Chondrocyte (in vitro differentiated cells): ENCODE results near the gene GPD2. TPM values are rescaled to one million over a fixed set of nuclear protein-coding genes. Genes with fewer than 3 reads are reported as not detected.
A peak's percentile ranks its signal among the peaks of the same experiment; 100 is the strongest.

Experiments
- DNase-seq: peaks from one replicate; pipeline ENCODE4 v3.0.0; 2021; ENCODE audit warnings: mixed read lengths, low spot score
- H3K27ac Mint-ChIP-seq: one replicate; pipeline ENCODE4 v1.8.0; 2021; ENCODE audit warnings: mild to moderate bottlenecking, moderate library complexity, mixed read lengths; ENCODE audit not compliant: unreplicated experiment
- H3K27me3 Mint-ChIP-seq: 2 replicates; pipeline ENCODE4 v1.8.0; 2021; ENCODE audit warnings: low read depth, mixed read lengths
- H3K36me3 Mint-ChIP-seq: 2 replicates; pipeline ENCODE4 v1.8.0; 2021; ENCODE audit warnings: low read depth, mixed read lengths
- H3K4me1 Mint-ChIP-seq: 2 replicates; pipeline ENCODE4 v1.8.0; 2021; ENCODE audit warnings: low read depth, mild to moderate bottlenecking, mixed read lengths
- H3K4me3 Mint-ChIP-seq: one replicate; pipeline ENCODE4 v1.8.0; 2021; ENCODE audit warnings: mild to moderate bottlenecking, moderate library complexity, mixed read lengths; ENCODE audit not compliant: unreplicated experiment
- H3K9me3 Mint-ChIP-seq: 2 replicates; pipeline ENCODE4 v1.8.0; 2021; ENCODE audit warnings: low read depth, mixed read lengths
- total RNA-seq: library from RNA; stranded (reverse); gene quantifications from 3 replicates; pipeline ENCODE4 v1.2.1, GENCODE V29; 2021
- TF ChIP-seq, protein P1 (sequence below): fragments of 200-600 bp; sonication (generic); IDR thresholded peaks from 2 replicates; pipeline ENCODE4 v1.5.0; 2021; ENCODE audit warnings: antibody characterized with exemption, mild to moderate bottlenecking, moderate library complexity

GPD2 gene
- total RNA-seq, 1 donor from 2014 or later, result 29.1 TPM

DNA sequence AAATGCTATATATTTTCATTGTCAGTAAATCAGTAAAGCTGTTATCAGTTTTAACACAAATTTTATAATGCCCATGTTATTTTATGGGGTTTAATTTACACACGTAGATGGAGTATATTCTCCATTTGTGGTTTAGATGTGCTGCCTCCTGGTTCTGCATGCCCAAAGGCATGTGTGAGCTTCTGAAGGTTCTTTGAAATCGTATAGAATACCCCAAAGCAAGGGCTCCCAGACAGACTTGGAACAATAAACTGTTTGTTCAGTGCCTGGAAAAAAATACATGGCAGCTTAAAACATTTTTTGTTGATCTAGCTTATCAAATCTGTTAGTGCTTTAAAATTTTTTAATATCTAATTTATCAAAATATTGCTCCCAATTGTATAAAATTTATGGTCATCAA, 150.4 kb downstream of the GPD2 start:
- H3K27me3 Mint-ChIP-seq, result no peaks in the 10 kb centered on the region
- peaks cover 3% of the 10 kb centered on the region for H3K4me1 Mint-ChIP-seq
- TF ChIP-seq, protein P1, sequence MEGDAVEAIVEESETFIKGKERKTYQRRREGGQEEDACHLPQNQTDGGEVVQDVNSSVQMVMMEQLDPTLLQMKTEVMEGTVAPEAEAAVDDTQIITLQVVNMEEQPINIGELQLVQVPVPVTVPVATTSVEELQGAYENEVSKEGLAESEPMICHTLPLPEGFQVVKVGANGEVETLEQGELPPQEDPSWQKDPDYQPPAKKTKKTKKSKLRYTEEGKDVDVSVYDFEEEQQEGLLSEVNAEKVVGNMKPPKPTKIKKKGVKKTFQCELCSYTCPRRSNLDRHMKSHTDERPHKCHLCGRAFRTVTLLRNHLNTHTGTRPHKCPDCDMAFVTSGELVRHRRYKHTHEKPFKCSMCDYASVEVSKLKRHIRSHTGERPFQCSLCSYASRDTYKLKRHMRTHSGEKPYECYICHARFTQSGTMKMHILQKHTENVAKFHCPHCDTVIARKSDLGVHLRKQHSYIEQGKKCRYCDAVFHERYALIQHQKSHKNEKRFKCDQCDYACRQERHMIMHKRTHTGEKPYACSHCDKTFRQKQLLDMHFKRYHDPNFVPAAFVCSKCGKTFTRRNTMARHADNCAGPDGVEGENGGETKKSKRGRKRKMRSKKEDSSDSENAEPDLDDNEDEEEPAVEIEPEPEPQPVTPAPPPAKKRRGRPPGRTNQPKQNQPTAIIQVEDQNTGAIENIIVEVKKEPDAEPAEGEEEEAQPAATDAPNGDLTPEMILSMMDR, result no peak
- peaks cover 3% of the 10 kb centered on the region for H3K36me3 Mint-ChIP-seq
- no peak overlapping the region for H3K4me3 Mint-ChIP-seq
- no peak for DNase-seq
- no peak overlapping the region for H3K27ac Mint-ChIP-seq
- H3K9me3 Mint-ChIP-seq, result no peaks in the 10 kb centered on the region

DNA sequence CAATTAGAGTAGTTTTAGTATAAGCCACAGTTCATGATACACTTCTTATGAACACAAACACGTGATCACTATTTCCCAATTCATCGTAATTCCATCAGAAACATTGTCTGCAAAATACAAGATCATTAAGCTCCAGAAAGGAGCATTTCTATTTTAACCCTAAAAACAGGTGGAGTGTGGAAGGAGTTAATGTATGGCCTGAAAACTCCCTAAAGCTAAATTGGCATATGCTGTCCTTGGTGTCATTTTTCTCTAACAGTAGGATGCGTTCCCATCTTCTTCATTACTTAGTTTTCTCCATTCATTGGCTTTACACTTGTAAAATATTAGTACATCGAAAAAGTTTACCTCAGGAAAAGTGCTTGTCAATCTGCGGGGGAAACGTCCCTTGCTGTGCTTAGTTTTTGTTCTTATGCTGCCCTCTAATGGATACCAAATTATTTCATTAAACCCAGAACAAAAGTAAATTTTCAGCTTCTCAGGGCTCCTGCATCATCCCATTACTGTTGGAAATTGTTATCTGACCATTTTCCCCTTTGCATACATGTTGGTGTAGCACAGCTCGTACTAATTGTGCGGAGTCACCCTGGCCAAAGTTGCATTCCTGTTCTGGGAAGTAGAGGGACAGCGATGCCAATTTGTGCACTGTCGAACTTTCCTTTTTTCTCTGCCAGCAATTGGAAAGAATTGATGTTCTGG, 153.4 kb downstream of the GPD2 start:
- TF ChIP-seq, protein P1, result peak; percentile 90
- Mint-ChIP-seq H3K36me3 (no peaks in the 10 kb centered on the region), H3K4me1 (peaks cover 3% of the 10 kb centered on the region), H3K27me3 (no peaks in the 10 kb centered on the region), H3K9me3 (no peaks in the 10 kb centered on the region), H3K27ac (no peak overlapping the region), H3K4me3 (no peak overlapping the region)
- DNase-seq, result no peak

DNA sequence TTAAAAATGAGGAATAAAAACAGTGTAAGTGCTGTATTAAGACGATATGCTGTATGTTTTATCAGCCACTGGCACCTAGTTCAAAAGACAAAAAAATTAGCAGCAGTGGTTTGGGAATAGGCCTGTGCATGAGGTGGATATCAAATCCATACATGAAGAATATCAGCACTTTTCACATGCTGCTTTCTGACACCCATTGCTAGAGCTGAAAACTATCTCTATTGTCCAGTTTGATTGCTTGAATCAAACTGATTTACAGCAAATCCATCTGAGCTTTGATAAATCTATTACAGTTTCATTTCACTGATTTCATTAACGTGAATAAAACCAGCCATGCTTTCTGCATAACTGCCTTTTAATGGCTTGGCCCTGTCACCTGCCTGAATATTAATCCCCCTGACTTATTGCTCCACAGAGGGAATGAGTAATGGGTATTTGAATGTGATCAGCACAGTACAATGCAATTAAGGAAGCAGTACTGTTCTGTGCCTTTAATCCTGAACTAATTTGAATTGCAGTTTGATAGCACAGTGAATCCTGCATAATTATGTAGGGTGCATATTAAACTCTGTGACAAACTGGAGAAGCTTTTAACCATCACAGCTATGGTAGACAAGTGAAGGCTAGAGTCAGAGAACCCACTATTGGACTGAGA, 154.0 kb downstream of the GPD2 start:
- no peak overlapping the region for H3K27ac Mint-ChIP-seq
- no peak overlapping the region for H3K4me3 Mint-ChIP-seq
- no peaks in the 10 kb centered on the region for H3K36me3 Mint-ChIP-seq
- H3K4me1 Mint-ChIP-seq, result peaks cover 3% of the 10 kb centered on the region
- no peaks in the 10 kb centered on the region for H3K9me3 Mint-ChIP-seq
- DNase-seq, result no peak
- no peaks in the 10 kb centered on the region for H3K27me3 Mint-ChIP-seq
- TF ChIP-seq, protein P1, result no peak

DNA sequence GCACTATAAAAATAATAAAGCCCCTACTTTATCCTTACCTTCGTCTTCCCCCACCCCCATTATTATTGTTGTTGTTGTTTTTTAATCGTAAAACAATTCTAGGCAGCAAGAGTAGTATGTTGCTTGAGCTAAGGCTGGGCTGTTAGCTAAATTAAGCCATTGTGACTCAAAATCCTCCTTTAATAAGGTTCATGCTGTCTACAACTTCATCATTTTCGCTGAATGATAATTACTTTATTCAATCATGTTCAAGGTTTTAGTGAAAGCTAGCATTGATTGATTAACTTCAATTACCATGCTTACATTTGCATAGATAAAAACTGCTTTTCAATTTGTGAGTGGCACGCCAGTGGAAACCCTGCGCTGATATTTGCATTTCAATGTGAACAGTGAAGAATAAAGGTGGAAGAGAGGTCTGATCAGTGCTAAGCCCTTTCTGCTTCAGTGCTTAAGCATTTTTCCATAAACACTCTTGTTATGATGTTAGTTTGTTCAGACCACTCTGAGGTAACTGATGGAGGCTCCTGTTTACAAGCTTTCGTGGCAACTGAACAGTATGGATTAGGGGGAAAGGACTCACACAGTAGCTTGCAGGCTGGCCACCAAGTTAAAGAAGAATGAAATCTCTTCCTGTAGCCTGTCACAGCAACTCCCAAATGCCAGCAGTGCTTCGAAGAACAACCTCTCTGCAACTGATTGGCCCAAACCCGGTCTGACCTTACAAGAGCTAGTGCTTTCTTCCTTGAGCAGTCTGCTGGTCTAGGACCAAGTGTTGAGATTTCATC, 156.8 kb downstream of the GPD2 start:
- H3K4me1 Mint-ChIP-seq, result peaks cover 3% of the 10 kb centered on the region
- H3K4me3 Mint-ChIP-seq, result no peak overlapping the region
- no peaks in the 10 kb centered on the region for H3K9me3 Mint-ChIP-seq
- H3K27me3 Mint-ChIP-seq, result no peaks in the 10 kb centered on the region
- no peak for DNase-seq
- H3K27ac Mint-ChIP-seq, result no peak overlapping the region
- no peaks in the 10 kb centered on the region for H3K36me3 Mint-ChIP-seq
- TF ChIP-seq, protein P1, result no peak

DNA sequence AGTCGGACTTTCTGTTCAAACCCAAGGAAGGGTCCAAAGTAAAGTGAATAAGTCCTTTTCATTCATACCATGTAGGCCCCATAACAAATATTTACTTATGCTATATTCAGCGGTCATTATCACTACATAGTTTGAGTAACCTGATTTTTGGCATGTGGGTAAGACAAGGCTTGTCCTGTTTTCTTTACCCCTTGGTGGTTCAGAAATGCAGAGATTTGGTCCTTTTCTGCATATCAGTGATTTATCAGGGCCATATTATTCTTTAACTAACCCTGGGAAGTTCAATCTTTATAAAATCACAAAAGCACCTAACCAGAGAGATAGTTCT, 157.4 kb downstream of the GPD2 start:
- no peaks in the 10 kb centered on the region for H3K36me3 Mint-ChIP-seq
- peaks cover 3% of the 10 kb centered on the region for H3K4me1 Mint-ChIP-seq
- no peaks in the 10 kb centered on the region for H3K9me3 Mint-ChIP-seq
- no peak overlapping the region for H3K27ac Mint-ChIP-seq
- no peak overlapping the region for H3K4me3 Mint-ChIP-seq
- DNase-seq, result no peak
- TF ChIP-seq, protein P1, result no peak
- no peaks in the 10 kb centered on the region for H3K27me3 Mint-ChIP-seq
